ENCODE results near the gene ACTN4.

Gene ACTN4

DNA sequence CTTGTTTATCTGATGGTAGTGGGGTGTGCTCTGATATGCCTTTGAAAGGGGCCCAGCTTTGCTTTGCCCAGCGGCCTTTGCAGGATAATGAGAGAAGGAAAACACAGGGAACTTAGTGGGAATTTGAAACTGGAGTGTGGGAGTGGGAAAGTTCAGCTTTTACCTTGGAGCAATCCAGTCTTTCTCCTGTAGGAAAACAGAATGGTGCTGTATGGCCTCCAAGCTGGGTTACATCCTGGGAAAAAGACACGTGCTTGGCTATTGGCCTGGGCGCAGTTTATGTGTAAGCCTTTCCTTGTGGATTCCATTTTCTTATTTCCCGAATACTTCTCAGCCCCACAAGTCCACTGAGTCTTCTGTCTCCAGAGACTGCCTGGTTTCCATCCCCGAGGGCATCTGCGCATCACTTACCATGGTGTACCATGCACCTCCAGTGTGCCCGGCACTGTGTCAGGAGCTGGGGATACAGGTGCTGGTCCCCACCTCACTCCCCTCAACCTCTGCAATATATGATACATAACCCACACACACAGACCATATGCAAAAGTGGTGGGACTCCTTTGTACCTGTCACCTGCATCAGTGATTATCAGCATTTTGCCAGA is 31.5 kb downstream of the ACTN4 start:
- no peak overlapping the region for H3K4me3 ChIP-seq (ENCODE audit: low read depth, low read length)
- TF ChIP-seq, protein P1, sequence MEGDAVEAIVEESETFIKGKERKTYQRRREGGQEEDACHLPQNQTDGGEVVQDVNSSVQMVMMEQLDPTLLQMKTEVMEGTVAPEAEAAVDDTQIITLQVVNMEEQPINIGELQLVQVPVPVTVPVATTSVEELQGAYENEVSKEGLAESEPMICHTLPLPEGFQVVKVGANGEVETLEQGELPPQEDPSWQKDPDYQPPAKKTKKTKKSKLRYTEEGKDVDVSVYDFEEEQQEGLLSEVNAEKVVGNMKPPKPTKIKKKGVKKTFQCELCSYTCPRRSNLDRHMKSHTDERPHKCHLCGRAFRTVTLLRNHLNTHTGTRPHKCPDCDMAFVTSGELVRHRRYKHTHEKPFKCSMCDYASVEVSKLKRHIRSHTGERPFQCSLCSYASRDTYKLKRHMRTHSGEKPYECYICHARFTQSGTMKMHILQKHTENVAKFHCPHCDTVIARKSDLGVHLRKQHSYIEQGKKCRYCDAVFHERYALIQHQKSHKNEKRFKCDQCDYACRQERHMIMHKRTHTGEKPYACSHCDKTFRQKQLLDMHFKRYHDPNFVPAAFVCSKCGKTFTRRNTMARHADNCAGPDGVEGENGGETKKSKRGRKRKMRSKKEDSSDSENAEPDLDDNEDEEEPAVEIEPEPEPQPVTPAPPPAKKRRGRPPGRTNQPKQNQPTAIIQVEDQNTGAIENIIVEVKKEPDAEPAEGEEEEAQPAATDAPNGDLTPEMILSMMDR (IDR thresholded peaks at IDR 0.05; ENCODE audit: low read depth, low read length) = no peak
- DNase-seq (ENCODE audit: low read depth, low spot score) = no peak
- in situ Hi-C loops (cut with HindIII; ENCODE audit: low sequenced_read_pairs) = no loop called here

DNA sequence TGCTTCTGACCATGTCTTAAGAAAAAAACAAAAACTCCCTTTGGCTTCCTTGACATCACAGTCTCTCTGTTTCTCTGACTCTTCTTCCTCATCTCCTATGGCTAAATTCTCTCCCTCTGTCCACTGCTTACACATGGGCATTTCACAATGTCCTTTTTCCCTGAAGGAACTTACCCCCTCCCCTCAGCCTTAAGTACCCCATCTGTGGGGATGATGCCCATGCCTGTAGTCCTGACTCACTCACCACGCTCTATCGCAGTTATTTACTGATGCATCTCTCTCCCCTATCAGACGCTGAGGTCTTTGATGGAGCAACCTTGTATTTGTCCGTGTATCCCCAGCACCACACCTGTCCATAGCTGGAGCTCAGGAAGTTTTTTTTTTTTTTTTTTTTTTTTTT is 32.4 kb downstream of the ACTN4 start:
- no peak overlapping the region for H3K4me3 ChIP-seq (ENCODE audit: low read depth, low read length)
- TF ChIP-seq, protein P1 (IDR thresholded peaks at IDR 0.05; ENCODE audit: low read depth, low read length) = no peak
- no peak for DNase-seq (ENCODE audit: low read depth, low spot score)
- in situ Hi-C loops (cut with HindIII; ENCODE audit: low sequenced_read_pairs) = no loop called here

DNA sequence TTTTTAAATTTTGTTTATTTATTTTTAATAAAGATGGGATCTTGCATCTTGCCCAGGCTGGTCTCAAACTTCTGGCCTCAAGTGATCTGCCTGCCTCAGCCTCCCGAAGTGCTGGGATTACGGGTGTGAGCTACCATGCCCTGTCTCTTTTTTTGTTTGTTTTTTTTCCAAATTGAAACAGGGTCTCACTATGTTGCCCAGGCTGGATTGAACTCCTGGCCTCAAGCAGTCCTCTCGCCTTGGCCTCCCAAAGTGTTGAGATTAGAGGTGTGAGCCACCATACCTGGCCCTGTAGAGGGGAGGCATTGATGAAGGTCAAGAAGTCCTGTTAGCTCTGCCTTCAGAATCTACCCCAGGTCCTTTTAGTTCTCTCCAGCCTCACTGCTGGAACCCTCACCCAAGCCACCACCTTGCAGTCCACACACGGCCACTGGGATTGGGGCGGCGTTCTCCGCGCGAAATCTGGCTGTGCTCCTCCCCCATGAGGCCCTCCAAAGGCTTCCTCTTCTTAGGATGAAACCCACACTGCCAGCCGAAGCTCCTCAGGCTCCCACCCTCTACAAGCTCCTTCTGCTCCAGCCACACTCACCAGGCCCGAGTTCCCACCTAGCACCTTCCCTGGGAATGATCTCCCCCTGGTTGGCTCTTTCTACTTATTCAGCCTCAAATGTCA is 34.9 kb downstream of the ACTN4 start:
- TF ChIP-seq, protein P1 (IDR thresholded peaks at IDR 0.05; ENCODE audit: low read depth, low read length) = no peak
- no peak for DNase-seq (ENCODE audit: low read depth, low spot score)
- in situ Hi-C loops (cut with HindIII; ENCODE audit: low sequenced_read_pairs) = no loop called here
- H3K4me3 ChIP-seq (ENCODE audit: low read depth, low read length) = no peak overlapping the region

DNA sequence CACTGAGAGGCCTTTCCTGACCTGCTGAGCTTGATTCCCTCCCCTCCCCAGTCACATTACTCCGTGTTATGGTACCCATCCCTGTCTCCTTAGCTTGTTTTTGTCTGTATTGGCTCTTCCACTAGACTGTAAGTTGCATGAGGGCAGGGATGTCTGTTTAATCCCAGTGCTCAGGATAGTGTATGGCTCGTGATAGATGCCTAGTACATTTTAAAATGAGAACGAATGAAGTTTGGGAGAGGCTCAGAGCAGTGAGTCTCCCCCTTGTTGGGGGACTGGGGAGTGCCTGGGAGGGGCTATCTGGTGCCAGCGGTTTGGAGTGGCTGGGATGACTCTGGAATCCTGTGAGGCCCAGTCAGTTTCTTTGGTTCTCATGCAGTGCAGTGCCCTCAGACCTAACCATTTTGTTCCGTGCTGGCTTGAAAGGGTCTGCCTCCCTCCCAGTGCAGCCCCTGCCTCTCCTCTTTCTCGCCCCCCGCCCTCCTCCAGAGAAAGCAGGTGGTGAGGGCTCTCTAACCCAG is 35.5 kb downstream of the ACTN4 start:
- no peak overlapping the region for H3K4me3 ChIP-seq (ENCODE audit: low read depth, low read length)
- in situ Hi-C loops (cut with HindIII; ENCODE audit: low sequenced_read_pairs) = no loop called here
- no peak for DNase-seq (ENCODE audit: low read depth, low spot score)
- TF ChIP-seq, protein P1 (IDR thresholded peaks at IDR 0.05; ENCODE audit: low read depth, low read length) = no peak

DNA sequence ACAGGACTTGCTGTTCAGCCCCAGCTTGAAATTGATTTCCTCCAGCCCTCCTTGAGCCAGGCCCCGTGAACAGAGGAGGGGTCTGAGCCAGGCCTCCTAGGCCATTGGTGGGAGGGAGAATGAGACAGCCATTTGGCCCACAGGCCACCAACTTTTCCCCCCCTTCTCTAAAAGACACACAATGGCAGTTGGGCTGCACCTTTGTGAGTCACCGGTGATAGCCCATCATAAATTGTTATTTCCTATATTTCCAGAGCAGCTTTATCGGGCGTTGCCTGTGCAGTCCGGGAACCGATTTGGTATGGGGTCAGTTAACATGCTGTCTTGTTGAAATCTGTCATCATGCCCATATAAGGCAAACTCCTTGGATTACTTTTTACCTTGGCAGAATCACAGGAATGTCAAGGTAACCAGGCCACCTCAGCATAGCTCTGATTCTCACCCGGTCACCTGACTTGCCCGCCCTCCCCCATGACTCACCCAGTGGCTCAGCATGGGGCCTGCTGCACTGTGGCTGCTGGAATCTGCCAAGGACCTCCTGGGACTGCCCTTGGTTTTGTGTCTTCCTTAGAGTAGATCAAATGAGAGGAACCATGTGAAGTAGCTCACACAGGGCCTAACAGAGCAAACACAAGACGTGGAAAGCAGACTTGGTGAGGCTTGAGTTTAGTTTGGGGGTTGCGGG is 36.1 kb downstream of the ACTN4 start:
- no peak overlapping the region for H3K4me3 ChIP-seq (ENCODE audit: low read depth, low read length)
- in situ Hi-C loops (cut with HindIII; ENCODE audit: low sequenced_read_pairs) = no loop called here
- TF ChIP-seq, protein P1 (IDR thresholded peaks at IDR 0.05; ENCODE audit: low read depth, low read length) = no peak
- peak; percentile 97 for DNase-seq (ENCODE audit: low read depth, low spot score)

DNA sequence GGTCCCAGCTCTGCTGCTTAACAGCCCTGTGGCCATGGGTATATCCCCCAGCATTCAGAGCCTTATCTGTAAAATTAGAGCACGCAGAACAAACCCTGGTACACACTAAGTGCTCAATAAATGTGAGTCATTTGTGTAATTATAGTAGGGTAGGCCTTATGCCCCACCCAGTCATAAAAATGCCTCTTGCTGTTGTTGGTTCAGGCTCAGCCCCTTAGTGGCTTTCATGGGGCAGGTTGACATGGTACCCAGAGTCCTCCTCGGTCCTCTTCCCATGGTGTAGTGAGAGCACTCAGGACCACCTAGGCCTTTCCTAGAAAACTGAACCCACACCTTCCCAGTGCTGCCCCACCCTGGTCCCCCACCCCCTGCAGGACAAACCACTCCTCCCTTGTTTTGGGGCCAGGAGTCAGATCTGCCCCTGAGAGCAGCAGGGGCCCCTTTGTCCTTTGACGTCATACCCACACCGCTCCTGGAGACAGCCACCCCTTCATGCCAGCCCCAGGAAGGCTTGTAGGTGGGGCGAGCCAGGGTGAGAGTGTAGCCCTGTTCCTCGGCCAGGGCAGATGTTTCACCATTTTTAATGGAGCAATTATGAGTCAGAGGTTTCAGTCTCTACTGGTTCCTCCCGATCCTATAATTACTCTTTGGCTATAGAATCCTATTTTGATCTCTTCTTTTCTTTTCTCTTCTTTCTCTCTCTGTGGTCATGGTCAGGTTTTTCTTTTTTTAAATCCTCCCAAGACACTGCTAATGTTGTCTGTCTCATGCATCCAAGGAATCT is 36.8 kb downstream of the ACTN4 start:
- in situ Hi-C loops (cut with HindIII; ENCODE audit: low sequenced_read_pairs) = no loop called here
- peak; percentile 95 for DNase-seq (ENCODE audit: low read depth, low spot score)
- TF ChIP-seq, protein P1 (IDR thresholded peaks at IDR 0.05; ENCODE audit: low read depth, low read length) = no peak
- H3K4me3 ChIP-seq (ENCODE audit: low read depth, low read length) = no peak overlapping the region

Measured in astrocyte of the spinal cord (primary cell).